SK-N-SH treated with all-trans-retinoic acid at 6 μM for 48 hours (cell line): ENCODE results near the gene DPYSL3.

Experiments
- ARNTL ChIP-seq: fragments of 450-650 bp; formaldehyde crosslinking; IDR thresholded peaks from 2 replicates; pipeline ENCODE4 v1.5.0; 2020; ENCODE audit warnings: low read depth, mild to moderate bottlenecking, moderate library complexity, borderline replicate concordance
- ESRRG ChIP-seq: fragments of 250-450 bp; sonication (Bioruptor Pico); IDR thresholded peaks from 2 replicates; pipeline ENCODE4 v1.6.1; 2021; ENCODE audit warnings: mild to moderate bottlenecking
- GLIS3 ChIP-seq: fragments of 250-450 bp; sonication (Bioruptor Pico); IDR thresholded peaks from 2 replicates; pipeline ENCODE4 v1.5.0; 2020; ENCODE audit warnings: mild to moderate bottlenecking, moderate library complexity
- OSR1 ChIP-seq: fragments of 250-450 bp; sonication (Bioruptor Pico); IDR thresholded peaks from 2 replicates; pipeline ENCODE4 v1.8.0; 2022; ENCODE audit warnings: moderate library complexity, mild to moderate bottlenecking, inconsistent platforms
- PPARA ChIP-seq: fragments of 250-450 bp; sonication (Bioruptor Pico); IDR thresholded peaks from 2 replicates; pipeline ENCODE4 v1.5.0; 2020; ENCODE audit warnings: mild to moderate bottlenecking, borderline replicate concordance
- RARB ChIP-seq: fragments of 250-450 bp; sonication (Bioruptor Pico); IDR thresholded peaks from 2 replicates; pipeline ENCODE4 v1.8.0; 2021; ENCODE audit warnings: mild to moderate bottlenecking, moderate library complexity
- TOX ChIP-seq: fragments of 250-450 bp; sonication (Bioruptor Pico); IDR thresholded peaks from 2 replicates; pipeline ENCODE4 v1.8.0; 2021; ENCODE audit warnings: mild to moderate bottlenecking, moderate library complexity, borderline replicate concordance
- ZFP3 ChIP-seq: fragments of 250-450 bp; sonication (Bioruptor Pico); IDR thresholded peaks from 2 replicates; pipeline ENCODE4 v1.5.0; 2020; ENCODE audit warnings: mild to moderate bottlenecking, moderate library complexity
- ZFP30 ChIP-seq: fragments of 450-650 bp; formaldehyde crosslinking; IDR thresholded peaks from 2 replicates; pipeline ENCODE4 v1.5.0; 2022; ENCODE audit warnings: mild to moderate bottlenecking, moderate library complexity
- ZNF70 ChIP-seq: fragments of 450-650 bp; formaldehyde crosslinking; IDR thresholded peaks from 2 replicates; pipeline ENCODE4 v1.5.0; 2020; ENCODE audit warnings: mild to moderate bottlenecking, moderate library complexity
- TF ChIP-seq, protein P1 (sequence below): fragments of 250-450 bp; sonication (Bioruptor Pico); IDR thresholded peaks from 2 replicates; pipeline ENCODE4 v1.8.0; 2020; ENCODE audit warnings: mild to moderate bottlenecking, moderate library complexity, borderline replicate concordance
- TF ChIP-seq, protein P2 (sequence below): fragments of 250-450 bp; sonication (Bioruptor Pico); IDR thresholded peaks from 2 replicates; pipeline ENCODE4 v1.8.0; 2021; ENCODE audit warnings: low read depth, mild to moderate bottlenecking, moderate library complexity, borderline replicate concordance
- TF ChIP-seq, protein P3 (sequence below): fragments of 250-450 bp; sonication (Bioruptor Pico); IDR thresholded peaks from 2 replicates; pipeline ENCODE4 v1.5.1; 2020; ENCODE audit warnings: low read depth, mild to moderate bottlenecking, moderate library complexity

DNA sequence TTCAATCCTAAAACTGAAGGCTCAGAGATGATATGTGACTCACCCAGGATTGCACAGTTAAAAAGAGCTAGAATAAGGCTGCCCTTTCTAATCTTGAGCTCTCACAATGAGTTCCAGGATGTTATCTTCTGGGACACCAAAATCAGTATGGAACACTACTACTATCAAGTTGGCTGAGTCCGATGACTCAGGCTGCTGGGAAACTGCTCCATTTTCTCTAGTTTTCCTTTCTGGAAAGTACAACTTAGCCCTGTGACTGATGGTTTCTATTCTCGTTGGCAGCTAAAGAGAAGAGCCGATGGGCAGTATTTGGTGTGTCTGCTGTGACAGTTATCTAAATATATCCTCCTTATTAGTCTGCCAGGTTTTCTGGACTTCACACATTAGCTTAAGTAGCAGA lies 37.9 kb upstream of the DPYSL3 start:
- TF ChIP-seq TOX (CRISPR knock-in tag) (no peak), ARNTL (CRISPR knock-in tag) (no peak), ESRRG (no peak), OSR1 (CRISPR knock-in tag) (no peak), PPARA (CRISPR knock-in tag) (no peak), RARB (no peak), ZFP30 (CRISPR knock-in tag) (no peak), ZNF70 (CRISPR knock-in tag) (no peak), GLIS3 (CRISPR knock-in tag) (no peak), ZFP3 (CRISPR knock-in tag) (no peak)
- TF ChIP-seq, protein P1, sequence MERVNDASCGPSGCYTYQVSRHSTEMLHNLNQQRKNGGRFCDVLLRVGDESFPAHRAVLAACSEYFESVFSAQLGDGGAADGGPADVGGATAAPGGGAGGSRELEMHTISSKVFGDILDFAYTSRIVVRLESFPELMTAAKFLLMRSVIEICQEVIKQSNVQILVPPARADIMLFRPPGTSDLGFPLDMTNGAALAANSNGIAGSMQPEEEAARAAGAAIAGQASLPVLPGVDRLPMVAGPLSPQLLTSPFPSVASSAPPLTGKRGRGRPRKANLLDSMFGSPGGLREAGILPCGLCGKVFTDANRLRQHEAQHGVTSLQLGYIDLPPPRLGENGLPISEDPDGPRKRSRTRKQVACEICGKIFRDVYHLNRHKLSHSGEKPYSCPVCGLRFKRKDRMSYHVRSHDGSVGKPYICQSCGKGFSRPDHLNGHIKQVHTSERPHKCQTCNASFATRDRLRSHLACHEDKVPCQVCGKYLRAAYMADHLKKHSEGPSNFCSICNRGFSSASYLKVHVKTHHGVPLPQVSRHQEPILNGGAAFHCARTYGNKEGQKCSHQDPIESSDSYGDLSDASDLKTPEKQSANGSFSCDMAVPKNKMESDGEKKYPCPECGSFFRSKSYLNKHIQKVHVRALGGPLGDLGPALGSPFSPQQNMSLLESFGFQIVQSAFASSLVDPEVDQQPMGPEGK (CRISPR knock-in tag), result no peak
- TF ChIP-seq, protein P2, sequence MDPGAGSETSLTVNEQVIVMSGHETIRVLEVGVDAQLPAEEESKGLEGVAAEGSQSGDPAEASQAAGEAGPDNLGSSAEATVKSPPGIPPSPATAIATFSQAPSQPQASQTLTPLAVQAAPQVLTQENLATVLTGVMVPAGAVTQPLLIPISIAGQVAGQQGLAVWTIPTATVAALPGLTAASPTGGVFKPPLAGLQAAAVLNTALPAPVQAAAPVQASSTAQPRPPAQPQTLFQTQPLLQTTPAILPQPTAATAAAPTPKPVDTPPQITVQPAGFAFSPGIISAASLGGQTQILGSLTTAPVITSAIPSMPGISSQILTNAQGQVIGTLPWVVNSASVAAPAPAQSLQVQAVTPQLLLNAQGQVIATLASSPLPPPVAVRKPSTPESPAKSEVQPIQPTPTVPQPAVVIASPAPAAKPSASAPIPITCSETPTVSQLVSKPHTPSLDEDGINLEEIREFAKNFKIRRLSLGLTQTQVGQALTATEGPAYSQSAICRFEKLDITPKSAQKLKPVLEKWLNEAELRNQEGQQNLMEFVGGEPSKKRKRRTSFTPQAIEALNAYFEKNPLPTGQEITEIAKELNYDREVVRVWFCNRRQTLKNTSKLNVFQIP, result no peak
- TF ChIP-seq, protein P3, sequence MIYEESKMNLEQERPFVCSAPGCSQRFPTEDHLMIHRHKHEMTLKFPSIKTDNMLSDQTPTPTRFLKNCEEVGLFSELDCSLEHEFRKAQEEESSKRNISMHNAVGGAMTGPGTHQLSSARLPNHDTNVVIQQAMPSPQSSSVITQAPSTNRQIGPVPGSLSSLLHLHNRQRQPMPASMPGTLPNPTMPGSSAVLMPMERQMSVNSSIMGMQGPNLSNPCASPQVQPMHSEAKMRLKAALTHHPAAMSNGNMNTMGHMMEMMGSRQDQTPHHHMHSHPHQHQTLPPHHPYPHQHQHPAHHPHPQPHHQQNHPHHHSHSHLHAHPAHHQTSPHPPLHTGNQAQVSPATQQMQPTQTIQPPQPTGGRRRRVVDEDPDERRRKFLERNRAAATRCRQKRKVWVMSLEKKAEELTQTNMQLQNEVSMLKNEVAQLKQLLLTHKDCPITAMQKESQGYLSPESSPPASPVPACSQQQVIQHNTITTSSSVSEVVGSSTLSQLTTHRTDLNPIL, result no peak
